GM10847 (cell line): Measurements from ENCODE around the gene SH2D5.

ENCODE experiments used
- POLR2A ChIP-seq: IDR thresholded peaks from 2 replicates; pipeline ENCODE4 v1.6.1; 2011; ENCODE audit not compliant: insufficient read length; ENCODE audit errors: extremely low read depth

The SH2D5 gene

GRCh38 chr1:20696397-20697333 is 35.8 kb downstream of the SH2D5 start:
- TF ChIP-seq POLR2A: no peak

DNA sequence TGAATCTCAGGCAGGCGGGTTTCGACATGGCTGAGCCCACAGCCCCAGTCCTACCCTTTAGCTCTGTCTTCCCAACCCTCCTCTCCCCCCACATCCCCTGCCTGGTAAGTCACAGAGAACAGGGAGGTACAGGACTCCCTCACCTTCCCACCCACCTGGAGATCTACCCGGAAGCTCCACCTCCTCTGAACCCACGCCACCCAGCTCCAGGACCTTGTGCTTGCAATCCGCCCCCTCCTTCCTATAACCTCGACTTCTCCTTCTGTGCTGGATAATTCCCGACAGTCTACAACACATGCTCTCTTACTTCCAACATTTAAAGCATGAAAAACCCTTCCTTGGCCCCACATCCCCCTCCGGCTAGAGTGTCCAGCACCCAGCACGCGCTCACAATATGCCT is 37.0 kb downstream of the SH2D5 start:
- TF ChIP-seq POLR2A: no peak

DNA sequence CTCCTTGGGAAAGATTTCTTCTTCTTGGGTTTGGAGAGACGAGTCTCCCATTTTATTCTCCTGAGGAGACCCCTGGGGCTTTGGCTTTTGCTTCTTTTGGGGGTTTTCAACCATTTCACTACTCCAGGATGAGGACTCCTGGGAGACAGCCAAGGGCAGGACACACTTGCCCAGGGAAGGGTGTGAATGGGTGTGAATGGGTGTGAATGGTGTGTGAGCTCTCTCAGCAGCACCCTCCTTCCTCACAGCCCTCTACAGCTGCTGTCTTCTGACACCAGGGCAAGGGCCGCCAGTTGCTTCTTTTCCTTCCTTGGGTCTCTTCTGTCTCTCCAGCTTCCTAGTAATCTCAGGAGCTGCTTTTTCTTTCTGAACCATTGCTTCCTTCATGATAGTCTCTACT is 38.9 kb downstream of the SH2D5 start:
- TF ChIP-seq POLR2A: no peak

- TF ChIP-seq POLR2A: no peak
These were observed 40.6 kb downstream of the SH2D5 start for GRCh38 chr1:20691872-20692271.

DNA sequence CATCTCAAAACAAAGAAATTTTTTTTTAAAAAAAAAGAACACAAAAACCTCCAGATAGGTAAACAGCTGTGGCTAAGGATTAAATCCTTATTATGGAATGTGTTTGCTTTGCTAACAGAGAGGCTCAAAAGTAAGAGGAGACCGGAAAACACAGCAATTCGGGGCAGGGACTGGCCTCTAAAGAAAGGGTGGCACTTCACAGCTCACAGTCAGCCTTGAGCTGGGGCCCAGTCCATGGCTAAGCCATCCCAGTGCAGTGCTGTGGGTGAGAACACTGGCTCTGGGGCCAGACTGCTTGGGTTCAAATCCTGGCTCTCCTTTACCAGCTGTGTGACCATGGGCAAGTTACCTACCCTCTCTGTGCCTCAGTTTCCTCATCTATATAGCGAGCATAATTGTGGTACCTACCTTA is 42.9 kb downstream of the SH2D5 start:
- TF ChIP-seq POLR2A: no peak

GRCh38 chr1:20686883-20687725 is 45.4 kb downstream of the SH2D5 start:
- TF ChIP-seq POLR2A: no peak

DNA sequence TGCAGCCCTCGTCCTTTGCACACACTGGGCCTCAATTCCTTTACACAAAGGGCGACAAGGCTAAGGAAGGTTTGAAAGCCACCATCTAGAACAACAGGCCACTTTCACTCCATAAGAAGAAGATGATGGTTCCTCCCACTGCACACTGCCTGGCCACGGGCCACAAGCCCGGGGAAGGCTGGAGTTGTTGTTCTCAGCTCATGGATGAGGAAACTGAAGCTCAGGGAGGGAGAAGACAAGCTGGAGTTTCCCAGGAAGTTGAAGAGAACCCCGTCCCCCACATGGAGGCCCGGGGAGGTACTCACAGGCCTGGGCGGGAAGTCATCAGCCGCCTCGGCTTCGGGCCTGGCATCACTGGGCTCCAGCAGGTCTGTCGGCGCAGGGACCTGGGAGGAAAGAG is 46.8 kb downstream of the SH2D5 start:
- no peak for TF ChIP-seq POLR2A

- TF ChIP-seq POLR2A: no peak
These were observed 47.3 kb downstream of the SH2D5 start for GRCh38 chr1:20685099-20685662.

DNA sequence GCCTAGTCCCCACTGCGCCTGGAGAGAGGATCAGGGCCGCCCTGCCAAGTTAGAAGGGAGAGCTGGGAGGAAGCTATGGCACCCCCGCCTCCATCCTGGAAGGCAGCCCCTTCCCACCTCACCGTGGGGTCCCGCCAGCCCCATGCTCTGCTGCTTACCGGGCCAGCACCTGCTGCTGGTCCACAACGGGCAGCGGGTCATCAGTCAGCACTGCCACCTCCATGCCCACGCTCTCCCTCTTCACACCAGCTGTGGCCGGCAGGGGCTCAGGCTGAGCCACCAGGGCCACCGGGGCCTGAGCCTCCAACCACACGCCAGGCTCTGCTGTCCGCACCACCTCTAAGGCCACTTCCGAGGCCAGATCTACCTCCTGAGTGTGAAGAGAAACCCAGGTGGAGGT is 47.9 kb downstream of the SH2D5 start:
- no peak for TF ChIP-seq POLR2A

DNA sequence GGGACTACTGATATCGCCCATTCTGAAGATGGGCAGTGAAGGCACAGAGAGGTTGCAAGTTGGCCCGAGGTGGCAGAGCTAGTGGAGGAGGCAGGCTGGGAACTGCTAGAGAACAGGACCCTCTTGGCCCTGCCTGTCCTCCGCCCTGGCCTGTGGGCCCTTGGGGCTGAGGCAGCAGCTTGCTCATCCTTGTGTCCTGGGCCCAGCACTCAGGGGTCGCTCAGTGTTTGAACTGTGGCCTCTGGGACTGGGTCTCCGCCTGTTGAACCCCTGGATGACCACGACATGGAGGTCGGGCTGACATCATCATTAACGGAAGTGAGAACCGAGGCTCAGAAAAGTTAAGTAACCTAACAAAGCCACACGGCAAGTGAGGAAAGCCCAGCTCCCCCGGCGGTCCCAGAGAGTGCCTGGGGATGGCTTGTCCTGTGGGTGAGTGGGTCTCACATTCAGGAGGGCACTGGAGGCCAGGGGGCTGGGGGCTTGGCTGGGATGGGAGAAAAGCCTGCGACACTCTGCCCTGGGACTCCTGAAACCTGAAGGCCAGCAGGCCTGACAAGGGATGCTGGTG is 48.4 kb downstream of the SH2D5 start:
- no peak for TF ChIP-seq POLR2A

GRCh38 chr1:20683614-20684013 is 48.9 kb downstream of the SH2D5 start:
- TF ChIP-seq POLR2A: no peak

GRCh38 chr1:20682571-20683236 is 49.8 kb downstream of the SH2D5 start:
- TF ChIP-seq POLR2A: no peak

DNA sequence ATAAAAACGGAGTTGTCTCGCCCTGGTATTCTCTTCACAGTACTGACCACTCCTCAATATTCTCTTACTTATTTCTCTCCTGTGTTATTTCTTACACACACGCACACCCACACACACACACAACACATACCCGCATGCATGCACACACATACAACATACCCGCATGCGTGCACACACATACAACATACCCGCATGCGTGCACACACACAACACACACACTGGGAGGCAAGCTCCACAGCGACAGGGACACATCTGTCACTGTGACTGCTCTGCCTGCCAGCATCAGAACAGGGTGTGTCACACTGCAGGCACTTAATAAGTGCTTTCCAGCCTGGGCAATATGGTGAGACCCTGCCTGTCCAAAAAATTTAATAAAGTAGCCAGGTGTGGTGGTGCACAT is 50.5 kb downstream of the SH2D5 start:
- TF ChIP-seq POLR2A: no peak

DNA sequence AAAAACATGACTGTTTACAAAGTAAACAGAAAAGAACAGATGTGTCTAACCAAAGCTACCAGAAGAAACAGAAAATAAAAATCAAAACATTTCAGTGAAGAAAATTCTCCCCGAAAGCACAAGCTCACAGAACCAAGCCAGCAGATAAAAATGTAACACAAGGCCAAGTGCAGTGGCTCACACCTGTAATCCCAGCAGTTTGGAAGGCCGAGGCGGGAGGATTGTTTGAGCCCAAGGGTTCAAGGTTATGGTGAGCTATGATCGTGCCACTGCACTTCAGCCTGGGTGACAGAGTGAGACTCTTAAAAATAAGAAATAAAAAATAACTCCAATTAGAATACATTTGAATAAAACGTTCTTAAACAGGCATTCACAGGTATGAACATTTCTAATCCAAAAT is 52.2 kb downstream of the SH2D5 start:
- TF ChIP-seq POLR2A: no peak

GRCh38 chr1:20678599-20678998 is 53.9 kb downstream of the SH2D5 start:
- TF ChIP-seq POLR2A: no peak

DNA sequence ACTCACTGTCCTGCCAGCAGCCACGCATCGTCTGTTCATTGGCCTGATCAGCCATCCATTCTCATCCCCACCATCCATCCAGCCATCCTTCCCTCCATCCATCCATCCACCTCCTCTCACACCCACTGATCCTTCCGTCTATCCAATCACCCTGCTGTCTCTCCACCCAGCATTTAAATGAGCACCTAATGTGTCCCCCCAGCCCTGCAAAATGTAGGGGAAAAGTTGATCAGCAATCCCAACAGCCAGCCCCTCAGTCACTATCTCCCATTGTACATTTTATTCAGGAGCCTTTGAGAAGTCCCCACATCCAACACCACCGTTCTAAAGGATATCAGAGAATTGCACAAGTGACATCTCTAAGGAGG is 60.3 kb downstream of the SH2D5 start:
- TF ChIP-seq POLR2A: no peak

GRCh38 chr1:20670936-20671335 is 61.6 kb downstream of the SH2D5 start:
- no peak for TF ChIP-seq POLR2A
